ENCODE measurements around the gene SLC35F5.
A peak's percentile ranks its signal among the peaks of the same experiment; 100 is the strongest.
"Not testable (repeated sequence)": the region's sequence is repeated elsewhere in the genome, so short reads cannot be mapped to it uniquely, and the experiment has no call there.

SLC35F5 gene

DNA sequence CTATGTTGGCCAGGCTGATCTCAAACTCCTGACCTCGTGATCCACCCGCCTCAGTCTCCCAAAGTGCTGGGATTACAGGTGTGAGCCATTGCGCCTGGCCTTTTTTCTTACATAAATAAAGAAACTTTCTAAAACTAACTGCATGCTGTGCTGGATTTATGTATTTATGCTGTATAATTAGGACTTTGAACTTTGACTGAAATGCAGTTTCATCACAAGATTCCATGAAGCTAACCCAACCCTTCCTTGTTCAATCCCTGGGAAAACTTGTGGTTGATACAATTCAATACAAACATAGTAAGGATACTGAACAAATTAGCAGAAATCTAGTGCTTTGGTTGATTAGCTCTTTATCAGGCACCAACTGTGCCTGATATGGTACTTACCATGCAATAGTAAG lies 20.9 kb upstream of the SLC35F5 start:
- H3K36me3 ChIP-seq (ENCODE audit: control insufficient read depth in 1 of 2, insufficient read depth in 2 of 2, low read depth in 1 of 2, low read length in 2 of 2): no peaks in the 10 kb centered on the region
- H2AK5ac ChIP-seq (ENCODE audit: low read length, severe bottlenecking): no peak overlapping the region
- H3K4me3 ChIP-seq (ENCODE audit: insufficient read depth in 1 of 2, low read depth in 1 of 2, low read length in 2 of 2): no peak overlapping the region
- no CpG with 5 or more reads among the region's 3 CpGs for WGBS
- H2BK120ac ChIP-seq (ENCODE audit: low read depth, low read length): no peak overlapping the region
- H2BK12ac ChIP-seq (ENCODE audit: low read length in 2 of 2): no peak overlapping the region
- H3K79me1 ChIP-seq (replicated peaks; ENCODE audit: low read length, poor library complexity, severe bottlenecking): no peaks in the 10 kb centered on the region
- no peak overlapping the region for H3K18ac ChIP-seq (ENCODE audit: low read depth in 1 of 2, low read length in 2 of 2)
- H3K27ac ChIP-seq (ENCODE audit: low read length, poor library complexity, severe bottlenecking): peak overlapping the region; percentile 54
- no peak overlapping the region for H3K14ac ChIP-seq (ENCODE audit: low read length in 2 of 2)
- H3K9me3 ChIP-seq (ENCODE audit: control insufficient read depth, low read length): no peaks in the 10 kb centered on the region
- no peak overlapping the region for H3K4me2 ChIP-seq (ENCODE audit: low read length, poor library complexity, severe bottlenecking)
- no peak for DNase-seq
- H2BK15ac ChIP-seq (ENCODE audit: low read depth, poor library complexity, severe bottlenecking): no peak overlapping the region
- no peak overlapping the region for H4K8ac ChIP-seq (ENCODE audit: low read length)
- H3K27me3 ChIP-seq (ENCODE audit: control insufficient read depth in 1 of 2, insufficient read depth in 1 of 2, low read length in 2 of 2): no peaks in the 10 kb centered on the region
- H2AFZ ChIP-seq (ENCODE audit: low read depth, low read length): no peak overlapping the region
- H4K91ac ChIP-seq (ENCODE audit: low read length): no peak overlapping the region
- no peak overlapping the region for H2BK5ac ChIP-seq (ENCODE audit: low read depth, low read length, poor library complexity, severe bottlenecking)
- H3K9ac ChIP-seq (ENCODE audit: low read length): no peak overlapping the region
- H3K4me1 ChIP-seq (ENCODE audit: control insufficient read depth, insufficient read depth, low read depth, low read length): peaks cover 1% of the 10 kb centered on the region
- no peak overlapping the region for H3K23ac ChIP-seq (ENCODE audit: low read length in 2 of 2)
- H3K4ac ChIP-seq (ENCODE audit: low read depth in 1 of 2, low read length in 2 of 2): no peak overlapping the region

DNA sequence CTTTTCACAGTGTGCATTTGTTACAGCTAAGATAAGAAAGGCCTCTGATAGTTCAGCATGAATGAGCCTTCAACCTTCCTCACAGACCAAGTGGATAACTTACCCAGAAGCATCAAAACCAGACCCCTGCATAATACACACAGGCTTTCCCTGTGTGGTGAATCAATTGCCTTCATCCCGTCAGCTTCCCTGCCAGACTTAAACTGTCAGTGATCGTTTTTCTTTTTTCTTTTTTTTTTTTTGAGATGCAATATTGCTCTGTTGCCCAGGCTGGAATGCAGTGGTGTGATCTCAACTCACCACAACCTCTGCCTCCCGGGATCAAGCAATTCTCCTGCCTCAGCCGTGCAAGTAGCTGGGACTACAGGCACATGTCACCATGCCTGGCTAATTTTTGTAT lies 20.5 kb upstream of the SLC35F5 start:
- H2AFZ ChIP-seq (ENCODE audit: low read depth, low read length): no peak overlapping the region
- no peak overlapping the region for H2AK5ac ChIP-seq (ENCODE audit: low read length, severe bottlenecking)
- H3K27ac ChIP-seq (ENCODE audit: low read length, poor library complexity, severe bottlenecking): peak overlapping the region; percentile 39
- no peak overlapping the region for H3K23ac ChIP-seq (ENCODE audit: low read length in 2 of 2)
- no peaks in the 10 kb centered on the region for H3K36me3 ChIP-seq (ENCODE audit: control insufficient read depth in 1 of 2, insufficient read depth in 2 of 2, low read depth in 1 of 2, low read length in 2 of 2)
- H3K4me1 ChIP-seq (ENCODE audit: control insufficient read depth, insufficient read depth, low read depth, low read length): peaks cover 1% of the 10 kb centered on the region
- H3K4ac ChIP-seq (ENCODE audit: low read depth in 1 of 2, low read length in 2 of 2): no peak overlapping the region
- H3K4me3 ChIP-seq (ENCODE audit: insufficient read depth in 1 of 2, low read depth in 1 of 2, low read length in 2 of 2): no peak overlapping the region
- H4K91ac ChIP-seq (ENCODE audit: low read length): no peak overlapping the region
- no peak overlapping the region for H2BK120ac ChIP-seq (ENCODE audit: low read depth, low read length)
- H4K8ac ChIP-seq (ENCODE audit: low read length): no peak overlapping the region
- H2BK12ac ChIP-seq (ENCODE audit: low read length in 2 of 2): no peak overlapping the region
- no peak overlapping the region for H3K18ac ChIP-seq (ENCODE audit: low read depth in 1 of 2, low read length in 2 of 2)
- H3K9me3 ChIP-seq (ENCODE audit: control insufficient read depth, low read length): no peaks in the 10 kb centered on the region
- H3K4me2 ChIP-seq (ENCODE audit: low read length, poor library complexity, severe bottlenecking): no peak overlapping the region
- 57% methylated on average over 3 of the region's 4 CpGs for WGBS
- H2BK5ac ChIP-seq (ENCODE audit: low read depth, low read length, poor library complexity, severe bottlenecking): no peak overlapping the region
- H3K9ac ChIP-seq (ENCODE audit: low read length): no peak overlapping the region
- no peak for DNase-seq
- H3K79me1 ChIP-seq (replicated peaks; ENCODE audit: low read length, poor library complexity, severe bottlenecking): no peaks in the 10 kb centered on the region
- no peak overlapping the region for H2BK15ac ChIP-seq (ENCODE audit: low read depth, poor library complexity, severe bottlenecking)
- no peaks in the 10 kb centered on the region for H3K27me3 ChIP-seq (ENCODE audit: control insufficient read depth in 1 of 2, insufficient read depth in 1 of 2, low read length in 2 of 2)
- H3K14ac ChIP-seq (ENCODE audit: low read length in 2 of 2): no peak overlapping the region

DNA sequence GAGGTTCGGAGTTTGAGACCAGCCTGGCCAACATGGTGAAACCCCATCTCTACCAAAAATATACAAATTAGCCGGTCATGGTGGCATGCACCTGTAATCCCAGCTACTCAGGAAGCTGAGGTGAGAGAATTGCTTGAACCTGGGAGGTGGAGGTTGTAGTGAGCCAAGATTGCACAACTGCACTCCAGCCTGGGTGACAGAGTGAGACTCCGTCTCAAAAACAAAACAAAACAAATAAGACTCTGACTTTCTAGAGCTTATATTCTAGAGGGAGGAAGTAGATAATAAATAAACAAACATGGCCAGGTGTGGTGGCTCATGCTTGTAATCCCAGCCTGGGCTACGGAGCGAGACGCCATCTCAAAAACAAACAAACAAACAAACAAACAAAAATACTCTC lies 18.2 kb upstream of the SLC35F5 start:
- H2BK120ac ChIP-seq (ENCODE audit: low read depth, low read length); H4K91ac ChIP-seq (ENCODE audit: low read length); H2BK12ac ChIP-seq (ENCODE audit: low read length in 2 of 2); H3K18ac ChIP-seq (ENCODE audit: low read depth in 1 of 2, low read length in 2 of 2); H3K36me3 ChIP-seq (ENCODE audit: control insufficient read depth in 1 of 2, insufficient read depth in 2 of 2, low read depth in 1 of 2, low read length in 2 of 2); H3K14ac ChIP-seq (ENCODE audit: low read length in 2 of 2); H3K27me3 ChIP-seq (ENCODE audit: control insufficient read depth in 1 of 2, insufficient read depth in 1 of 2, low read length in 2 of 2); H2AFZ ChIP-seq (ENCODE audit: low read depth, low read length); DNase-seq; H2BK15ac ChIP-seq (ENCODE audit: low read depth, poor library complexity, severe bottlenecking); H3K9me3 ChIP-seq (ENCODE audit: control insufficient read depth, low read length); H3K27ac ChIP-seq (ENCODE audit: low read length, poor library complexity, severe bottlenecking); H2AK5ac ChIP-seq (ENCODE audit: low read length, severe bottlenecking); H3K4me2 ChIP-seq (ENCODE audit: low read length, poor library complexity, severe bottlenecking); H3K9ac ChIP-seq (ENCODE audit: low read length); H3K79me1 ChIP-seq (replicated peaks; ENCODE audit: low read length, poor library complexity, severe bottlenecking); H2BK5ac ChIP-seq (ENCODE audit: low read depth, low read length, poor library complexity, severe bottlenecking); H3K4me3 ChIP-seq (ENCODE audit: insufficient read depth in 1 of 2, low read depth in 1 of 2, low read length in 2 of 2); H4K8ac ChIP-seq (ENCODE audit: low read length); H3K23ac ChIP-seq (ENCODE audit: low read length in 2 of 2); H3K4ac ChIP-seq (ENCODE audit: low read depth in 1 of 2, low read length in 2 of 2); H3K4me1 ChIP-seq (ENCODE audit: control insufficient read depth, insufficient read depth, low read depth, low read length): not testable (repeated sequence)
- WGBS: no CpG with 5 or more reads among the region's 6 CpGs

DNA sequence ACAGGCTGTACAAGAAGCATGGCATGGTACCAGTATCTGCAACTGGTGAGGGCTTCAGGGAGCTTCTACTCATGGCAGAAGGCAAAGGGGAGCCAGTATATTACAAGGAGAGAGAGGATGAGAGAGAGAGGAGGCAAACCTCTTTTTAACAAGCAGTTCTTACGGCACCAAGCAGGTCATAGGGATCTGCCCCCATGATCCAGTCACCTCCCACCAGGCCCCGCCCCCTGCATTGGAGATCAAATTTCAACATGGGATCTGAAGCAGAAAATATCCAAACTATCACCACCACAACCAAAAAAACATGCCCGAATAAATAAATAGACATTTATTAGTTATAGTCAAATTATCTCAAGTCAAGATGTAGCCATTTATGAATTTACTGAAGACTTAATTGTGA lies 14.5 kb upstream of the SLC35F5 start:
- H4K8ac ChIP-seq (ENCODE audit: low read length): no peak overlapping the region
- H3K4me3 ChIP-seq (ENCODE audit: insufficient read depth in 1 of 2, low read depth in 1 of 2, low read length in 2 of 2): no peak overlapping the region

More for the DNA sequence above, 14.5 kb upstream of the SLC35F5 start:
- Histone ChIP-seq H3K27ac (ENCODE audit: low read length, poor library complexity, severe bottlenecking) (no peak overlapping the region), H3K18ac (ENCODE audit: low read depth in 1 of 2, low read length in 2 of 2) (no peak overlapping the region), H2BK12ac (ENCODE audit: low read length in 2 of 2) (no peak overlapping the region), H3K14ac (ENCODE audit: low read length in 2 of 2) (no peak overlapping the region), H2BK5ac (ENCODE audit: low read depth, low read length, poor library complexity, severe bottlenecking) (no peak overlapping the region), H2AK5ac (ENCODE audit: low read length, severe bottlenecking) (no peak overlapping the region), H3K36me3 (ENCODE audit: control insufficient read depth in 1 of 2, insufficient read depth in 2 of 2, low read depth in 1 of 2, low read length in 2 of 2) (no peaks in the 10 kb centered on the region), H3K79me1 (replicated peaks; ENCODE audit: low read length, poor library complexity, severe bottlenecking) (no peaks in the 10 kb centered on the region), H2AFZ (ENCODE audit: low read depth, low read length) (no peak overlapping the region), H3K4me2 (ENCODE audit: low read length, poor library complexity, severe bottlenecking) (no peak overlapping the region), H3K4ac (ENCODE audit: low read depth in 1 of 2, low read length in 2 of 2) (no peak overlapping the region), H3K23ac (ENCODE audit: low read length in 2 of 2) (no peak overlapping the region), H2BK15ac (ENCODE audit: low read depth, poor library complexity, severe bottlenecking) (no peak overlapping the region), H3K27me3 (ENCODE audit: control insufficient read depth in 1 of 2, insufficient read depth in 1 of 2, low read length in 2 of 2) (no peaks in the 10 kb centered on the region), H3K9me3 (ENCODE audit: control insufficient read depth, low read length) (no peaks in the 10 kb centered on the region), H4K91ac (ENCODE audit: low read length) (no peak overlapping the region), H3K4me1 (ENCODE audit: control insufficient read depth, insufficient read depth, low read depth, low read length) (no peaks in the 10 kb centered on the region), H2BK120ac (ENCODE audit: low read depth, low read length) (no peak overlapping the region), H3K9ac (ENCODE audit: low read length) (no peak overlapping the region)
- DNase-seq: no peak
- 46% methylated on average over 2 of the region's 3 CpGs for WGBS

Data from mesenchymal stem cell (in vitro differentiated cells and primary cell).